Skeletal muscle satellite cell (primary cell): ENCODE measurements around the gene F7. TPM values are rescaled to one million over a fixed set of nuclear protein-coding genes. Genes with fewer than 3 reads are reported as not detected.
"Not testable (repeated sequence)": the region's sequence is repeated elsewhere in the genome, so short reads cannot be mapped to it uniquely, and the experiment has no call there.

Experiments used
- H3K27me3 ChIP-seq: 2 replicates; pipeline ENCODE4 v1.7.0; 2013; ENCODE audit warnings: low read length; ENCODE audit not compliant: control insufficient read depth, insufficient read depth
- H3K36me3 ChIP-seq: 2 replicates; pipeline ENCODE4 v1.7.0; 2013; ENCODE audit warnings: mild to moderate bottlenecking, control low read depth, low read length; ENCODE audit not compliant: insufficient read depth
- H3K4me1 ChIP-seq: 2 replicates; pipeline ENCODE4 v1.7.0; 2013; ENCODE audit warnings: low read length; ENCODE audit not compliant: control insufficient read depth, insufficient read depth
- H3K4me2 ChIP-seq: 2 replicates; pipeline ENCODE4 v1.7.0; 2013; ENCODE audit warnings: mild to moderate bottlenecking, low read length
- H3K4me3 ChIP-seq: 2 replicates; pipeline ENCODE4 v1.7.0; 2013; ENCODE audit warnings: low read length
- H3K9ac ChIP-seq: 2 replicates; pipeline ENCODE4 v1.7.0; 2013; ENCODE audit warnings: mild to moderate bottlenecking, low read depth, low read length, moderate library complexity
- H3K9me3 ChIP-seq: replicated peaks from 2 replicates; pipeline ENCODE4 v1.7.0; 2013; ENCODE audit warnings: mild to moderate bottlenecking, control low read depth, low read length
- total RNA-seq: library from RNA; depleted of rRNA; stranded (reverse); fragments of >200 nt; gene quantifications from 2 replicates; pipeline ENCODE4 v1.2.3, GENCODE V29; 2012; rRNA removed

F7 gene
- total RNA-seq, result not detected in 2 replicates

DNA sequence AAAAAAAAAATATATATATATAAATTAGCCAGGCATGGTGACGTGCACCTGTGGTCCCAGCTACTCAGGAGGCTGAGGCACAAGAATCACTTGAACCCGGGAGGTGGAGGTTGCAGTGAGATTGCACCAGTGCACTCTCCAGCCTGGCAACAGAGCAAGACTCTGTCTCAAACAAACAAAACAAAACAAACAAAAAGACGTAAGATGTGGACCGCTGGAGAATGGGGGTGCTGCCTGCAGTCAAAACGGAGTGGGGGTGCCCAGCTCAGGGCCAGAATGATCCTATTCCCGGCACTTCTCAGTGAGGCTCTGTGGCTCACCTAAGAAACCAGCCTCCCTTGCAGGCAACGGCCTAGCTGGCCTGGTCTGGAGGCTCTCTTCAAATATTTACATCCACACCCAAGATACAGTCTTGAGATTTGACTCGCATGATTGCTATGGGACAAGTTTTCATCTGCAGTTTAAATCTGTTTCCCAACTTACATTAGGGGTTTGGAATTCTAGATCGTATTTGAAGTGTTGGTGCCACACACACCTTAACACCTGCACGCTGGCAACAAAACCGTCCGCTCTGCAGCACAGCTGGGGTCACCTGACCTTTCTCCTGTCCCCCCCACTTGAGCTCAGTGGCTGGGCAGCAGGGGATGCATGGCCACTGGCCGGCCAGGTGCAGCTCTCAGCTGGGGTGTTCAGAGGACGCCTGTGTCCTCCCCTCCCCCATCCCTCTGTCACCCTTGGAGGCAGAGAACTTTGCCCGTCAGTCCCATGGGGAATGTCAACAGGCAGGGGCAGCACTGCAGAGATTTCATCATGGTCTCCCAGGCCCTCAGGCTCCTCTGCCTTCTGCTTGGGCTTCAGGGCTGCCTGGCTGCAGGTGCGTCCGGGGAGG is at the start of gene F7:
TSS of gene F7 (plus strand) at position 760 of the 889 bp plus-strand sequence. CDS start at position 811, 51 bp downstream.
- Histone ChIP-seq H3K9me3 (no peaks in the 10 kb centered on the region), H3K4me1 (no peaks in the 10 kb centered on the region), H3K27me3 (peaks cover 23% of the 10 kb centered on the region), H3K9ac (no peak within 1 kb of the TSS), H3K36me3 (no peaks in the 10 kb centered on the region), H3K4me3 (no peak within 1 kb of the TSS), H3K4me2 (no peak within 1 kb of the TSS)

GRCh38 chr13:113057084-113057483 is 48.5 kb upstream of the F7 start:
- peaks cover 5% of the 10 kb centered on the region for H3K36me3 ChIP-seq

DNA sequence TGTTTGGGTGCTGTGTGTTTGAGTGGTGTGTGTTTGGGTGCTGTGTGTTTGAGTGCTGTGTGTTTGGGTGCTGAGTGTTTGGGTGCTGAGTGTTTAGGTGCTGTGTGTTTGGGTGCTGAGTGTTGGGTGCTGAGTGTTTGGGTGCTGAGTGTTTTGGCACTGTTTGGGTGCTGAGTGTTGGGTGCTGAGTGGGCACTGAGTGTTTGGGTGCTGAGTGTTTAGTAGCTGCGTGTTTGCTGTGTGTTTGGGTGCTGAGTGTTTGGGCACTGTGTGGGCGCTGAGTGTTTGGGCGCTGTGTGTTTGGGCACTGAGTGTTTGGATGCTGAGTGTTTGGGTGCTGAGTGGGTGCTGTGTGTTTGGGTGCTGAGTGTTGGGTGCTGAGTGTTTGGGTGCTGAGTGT is 48.0 kb upstream of the F7 start:
- H3K4me3 ChIP-seq, H3K4me1 ChIP-seq, H3K36me3 ChIP-seq, H3K4me2 ChIP-seq, H3K9me3 ChIP-seq, H3K27me3 ChIP-seq, H3K9ac ChIP-seq: not testable (repeated sequence)

More at GRCh38 chr13:113057084-113057483, 48.5 kb upstream of the F7 start:
- Histone ChIP-seq H3K9me3 (no peaks in the 10 kb centered on the region), H3K9ac (no peak overlapping the region), H3K4me2 (no peak overlapping the region), H3K4me1 (no peaks in the 10 kb centered on the region), H3K27me3 (no peaks in the 10 kb centered on the region), H3K4me3 (no peak overlapping the region)

DNA sequence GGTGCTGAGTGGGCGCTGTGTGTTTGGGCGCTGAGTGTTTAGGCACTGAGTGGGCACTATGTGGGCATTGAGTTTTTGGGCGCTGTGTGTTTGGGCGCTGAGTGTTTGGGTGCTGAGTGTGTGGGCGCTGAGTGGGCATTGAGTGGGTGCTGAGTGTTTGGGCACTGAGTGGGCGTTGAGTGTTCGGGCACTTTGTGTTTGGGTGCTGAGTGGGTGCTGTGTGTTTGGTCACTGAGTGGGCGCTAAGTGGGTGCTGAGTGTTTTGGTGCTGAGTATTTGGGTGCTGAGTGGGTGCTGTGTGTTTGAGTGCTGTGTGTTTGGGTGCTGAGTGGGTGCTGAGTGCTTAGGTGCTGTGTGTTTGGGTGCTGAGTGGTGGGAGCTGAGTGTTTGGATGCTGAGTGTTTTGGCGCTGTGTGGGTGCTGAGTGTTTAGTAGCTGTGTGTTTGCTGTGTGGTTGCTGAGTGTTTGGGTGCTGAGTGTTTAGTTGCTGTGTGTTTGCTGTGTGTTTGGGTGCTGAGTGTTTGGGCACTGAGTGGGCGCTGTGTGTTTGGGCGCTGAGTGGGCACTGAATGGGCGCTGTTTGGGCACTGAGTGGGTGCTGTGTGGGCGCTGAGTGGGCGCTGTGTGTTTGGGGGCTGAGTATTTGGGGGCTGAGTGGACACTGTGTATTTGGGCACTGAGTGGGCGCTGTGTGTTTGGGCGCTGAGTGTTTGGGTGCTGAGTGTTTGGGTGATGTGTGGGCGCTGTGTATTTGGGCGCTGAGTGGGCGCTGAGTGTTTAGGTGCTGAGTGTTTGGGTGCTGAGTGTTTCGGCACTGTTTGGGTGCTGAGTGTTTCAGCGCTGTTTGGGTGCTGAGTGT is 47.2 kb upstream of the F7 start:
- H3K4me2 ChIP-seq, result no peak overlapping the region
- no peaks in the 10 kb centered on the region for H3K4me1 ChIP-seq
- no peaks in the 10 kb centered on the region for H3K9me3 ChIP-seq
- no peaks in the 10 kb centered on the region for H3K36me3 ChIP-seq
- no peak overlapping the region for H3K9ac ChIP-seq
- H3K27me3 ChIP-seq, result no peaks in the 10 kb centered on the region
- H3K4me3 ChIP-seq, result no peak overlapping the region

DNA sequence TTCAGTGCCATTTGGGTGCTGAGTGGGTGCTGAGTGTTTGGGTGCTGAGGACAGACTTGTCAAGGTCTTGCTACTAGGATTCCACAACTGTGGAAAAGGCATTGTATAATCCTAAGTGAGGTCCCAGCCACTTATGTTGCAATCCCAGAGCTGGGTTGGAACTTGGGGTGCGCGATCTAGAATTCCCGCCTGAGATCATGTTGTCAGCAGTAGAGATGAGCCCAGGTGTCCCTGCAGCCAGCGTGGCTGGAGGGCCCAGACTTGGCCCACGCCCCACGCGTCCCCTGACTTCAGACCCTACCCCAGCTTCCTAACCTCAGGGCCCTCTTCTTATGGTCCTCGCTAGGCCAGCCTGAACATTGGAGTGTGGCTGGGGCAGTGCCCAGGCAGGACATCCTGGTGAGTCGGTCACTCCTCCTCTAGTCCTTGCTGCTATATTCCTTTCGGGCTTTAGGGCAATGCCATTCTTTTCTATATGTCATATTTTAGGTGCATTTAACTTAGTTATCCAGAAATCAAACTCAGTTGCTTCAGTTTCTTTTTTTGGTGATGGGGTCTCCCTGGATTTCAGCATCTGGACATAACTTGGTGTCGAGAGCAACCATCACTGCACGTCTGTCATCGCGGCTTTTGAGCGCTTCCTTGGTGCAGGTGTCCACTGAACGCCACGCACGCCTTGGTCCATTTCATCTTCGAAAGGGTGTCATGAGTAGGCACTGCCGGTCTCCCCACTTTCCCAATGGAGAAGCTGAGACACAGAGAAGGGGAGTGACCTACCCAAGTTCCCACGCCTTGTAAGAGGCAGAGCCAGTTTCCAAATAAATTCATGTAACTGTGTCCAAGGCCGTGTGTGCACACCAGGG is 46.4 kb upstream of the F7 start:
- Histone ChIP-seq H3K9me3 (no peaks in the 10 kb centered on the region), H3K27me3 (no peaks in the 10 kb centered on the region), H3K4me3 (no peak overlapping the region), H3K36me3 (no peaks in the 10 kb centered on the region), H3K4me2 (no peak overlapping the region), H3K4me1 (peaks cover 4% of the 10 kb centered on the region), H3K9ac (no peak overlapping the region)

GRCh38 chr13:113059891-113060290 is 45.7 kb upstream of the F7 start:
- no peak overlapping the region for H3K4me3 ChIP-seq

DNA sequence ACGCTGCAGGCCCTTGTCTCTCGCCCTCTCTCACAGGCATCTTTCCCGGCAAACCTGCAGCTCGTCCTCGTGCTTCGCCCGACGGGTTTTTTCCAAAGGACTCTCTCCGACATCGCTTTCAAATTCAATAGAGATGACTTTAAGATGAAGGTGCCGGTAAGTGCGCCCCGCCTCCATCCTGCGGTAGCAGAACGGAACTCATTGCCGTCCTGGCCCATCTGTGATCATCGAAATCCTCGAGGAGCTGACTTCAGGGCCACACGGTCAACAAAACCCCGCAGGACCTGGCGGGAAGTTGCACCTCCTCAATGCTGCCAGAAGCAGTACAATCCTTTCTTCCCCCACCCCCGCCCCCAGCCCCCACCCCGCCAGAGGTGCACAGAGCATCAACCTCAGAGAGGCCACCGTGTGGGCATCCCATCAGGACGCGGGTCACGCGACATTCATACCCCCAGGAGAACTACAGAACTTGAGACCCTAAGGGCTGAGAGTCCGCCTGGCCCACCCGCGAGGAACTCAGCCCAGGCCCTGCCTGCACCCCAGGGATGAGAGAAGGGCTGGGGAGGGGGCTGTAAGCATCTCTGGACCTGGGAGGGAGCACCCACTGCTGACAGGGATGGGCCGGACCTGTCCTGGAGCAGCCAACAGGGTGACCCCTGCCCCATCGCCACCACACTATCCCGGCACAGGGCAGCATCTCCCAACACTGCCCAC is 44.9 kb upstream of the F7 start:
- no peaks in the 10 kb centered on the region for H3K36me3 ChIP-seq
- H3K27me3 ChIP-seq, result no peaks in the 10 kb centered on the region
- H3K4me2 ChIP-seq, result no peak overlapping the region
- H3K9ac ChIP-seq, result no peak overlapping the region
- peaks cover 14% of the 10 kb centered on the region for H3K4me1 ChIP-seq
- no peak overlapping the region for H3K4me3 ChIP-seq
- H3K9me3 ChIP-seq, result no peaks in the 10 kb centered on the region

More at GRCh38 chr13:113059891-113060290, 45.7 kb upstream of the F7 start:
- Histone ChIP-seq H3K4me2 (no peak overlapping the region), H3K27me3 (no peaks in the 10 kb centered on the region), H3K4me1 (peaks cover 10% of the 10 kb centered on the region), H3K9ac (no peak overlapping the region), H3K9me3 (no peaks in the 10 kb centered on the region), H3K36me3 (no peaks in the 10 kb centered on the region)

DNA sequence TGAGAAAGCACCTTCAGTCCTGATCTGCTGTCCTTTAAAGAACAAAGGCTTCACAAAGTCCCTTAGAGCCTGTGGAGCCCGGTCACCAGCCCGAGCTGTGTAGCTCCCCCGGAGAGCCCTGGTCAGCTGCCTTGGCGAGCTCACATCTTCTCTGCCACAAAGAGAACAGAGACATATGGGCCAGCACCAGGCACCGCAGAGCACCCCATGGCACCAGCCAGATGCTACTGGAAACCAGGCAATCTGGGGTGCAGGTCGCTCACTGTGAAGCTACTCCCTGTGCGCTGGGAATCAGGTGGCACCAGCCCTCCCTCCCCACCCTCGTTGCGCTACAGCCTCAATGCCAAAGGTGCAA is 44.3 kb upstream of the F7 start:
- H3K9ac ChIP-seq, result no peak overlapping the region
- no peaks in the 10 kb centered on the region for H3K9me3 ChIP-seq
- H3K4me1 ChIP-seq, result peaks cover 14% of the 10 kb centered on the region
- no peak overlapping the region for H3K4me3 ChIP-seq
- no peaks in the 10 kb centered on the region for H3K27me3 ChIP-seq
- no peak overlapping the region for H3K4me2 ChIP-seq
- no peaks in the 10 kb centered on the region for H3K36me3 ChIP-seq

DNA sequence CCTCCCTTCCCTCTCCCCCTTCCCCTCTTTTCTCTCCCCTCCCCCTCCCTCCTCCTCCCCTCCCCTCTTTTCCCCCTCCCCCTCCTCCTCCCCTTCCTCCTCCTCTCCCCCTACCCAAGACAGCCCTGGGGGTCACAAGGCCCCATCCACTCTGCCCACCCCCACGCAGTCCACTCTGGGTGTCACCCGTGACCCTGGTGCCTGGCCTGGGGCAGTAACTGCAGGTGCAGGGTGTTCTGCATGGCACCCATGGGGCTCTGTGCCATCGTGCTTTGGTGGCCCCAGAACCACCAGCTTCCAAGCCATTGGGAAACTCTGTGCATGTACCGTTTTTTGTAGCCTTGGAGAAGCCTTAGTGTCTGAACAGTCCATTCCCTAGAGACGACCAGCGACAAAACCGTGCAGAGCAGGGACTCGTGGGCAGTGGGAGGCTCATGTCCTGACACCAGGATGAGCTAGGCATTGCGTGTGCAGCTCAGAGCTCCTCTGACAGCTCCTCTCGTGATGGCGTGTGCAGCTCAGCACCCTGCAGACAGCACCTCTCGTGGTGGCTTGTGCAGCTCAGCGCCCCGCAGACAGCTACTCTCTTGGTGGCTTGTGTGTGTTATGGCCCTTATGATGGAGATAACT is 43.7 kb upstream of the F7 start:
- Histone ChIP-seq H3K27me3 (no peaks in the 10 kb centered on the region), H3K4me1 (peaks cover 14% of the 10 kb centered on the region), H3K9me3 (no peaks in the 10 kb centered on the region), H3K9ac (no peak overlapping the region), H3K4me3 (no peak overlapping the region), H3K4me2 (no peak overlapping the region), H3K36me3 (no peaks in the 10 kb centered on the region)

DNA sequence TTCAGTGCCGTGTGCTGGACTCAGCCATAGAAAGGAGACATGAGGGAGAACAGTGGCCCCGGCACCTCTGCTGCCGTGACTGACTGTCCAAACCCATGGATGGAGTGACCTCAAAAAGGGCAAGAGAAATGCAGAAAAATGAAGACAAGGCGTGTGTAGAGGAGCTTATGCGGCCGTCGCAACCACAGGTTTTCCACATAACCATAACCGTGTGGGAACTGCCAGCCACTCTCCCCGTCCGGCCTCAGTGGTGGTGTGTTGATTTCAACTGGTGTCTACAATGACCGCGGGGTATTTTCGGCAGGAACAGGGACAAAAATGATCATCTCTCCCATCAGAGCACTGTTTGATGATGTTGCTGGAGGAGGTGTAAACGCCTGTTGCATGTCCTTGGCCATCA is 42.9 kb upstream of the F7 start:
- peaks cover 14% of the 10 kb centered on the region for H3K4me1 ChIP-seq
- H3K27me3 ChIP-seq, result no peaks in the 10 kb centered on the region
- H3K4me3 ChIP-seq, result no peak overlapping the region
- H3K36me3 ChIP-seq, result no peaks in the 10 kb centered on the region
- no peak overlapping the region for H3K9ac ChIP-seq
- no peak overlapping the region for H3K4me2 ChIP-seq
- no peaks in the 10 kb centered on the region for H3K9me3 ChIP-seq
